Stimulated activated CD4-positive, alpha-beta T cell treated with anti-CD3 and anti-CD28 coated beads, Interleukin-12 subunit alpha, Interleukin-12 subunit beta, amount 100 ng/mL, for 48 hours (primary cell): ENCODE data around the gene SFMBT2.
A peak's percentile ranks its signal among the peaks of the same experiment; 100 is the strongest.
"Not testable (repeated sequence)": the region's sequence is repeated elsewhere in the genome, so short reads cannot be mapped to it uniquely, and the experiment has no call there.

Source experiments
- DNase-seq, 3 donors: peaks; one replicate each; pipeline ENCODE4 v3.0.0-alpha.2; 2020; ENCODE audit warnings: low read depth in 2 of 3, low spot score in 1 of 3

The SFMBT2 gene

DNA sequence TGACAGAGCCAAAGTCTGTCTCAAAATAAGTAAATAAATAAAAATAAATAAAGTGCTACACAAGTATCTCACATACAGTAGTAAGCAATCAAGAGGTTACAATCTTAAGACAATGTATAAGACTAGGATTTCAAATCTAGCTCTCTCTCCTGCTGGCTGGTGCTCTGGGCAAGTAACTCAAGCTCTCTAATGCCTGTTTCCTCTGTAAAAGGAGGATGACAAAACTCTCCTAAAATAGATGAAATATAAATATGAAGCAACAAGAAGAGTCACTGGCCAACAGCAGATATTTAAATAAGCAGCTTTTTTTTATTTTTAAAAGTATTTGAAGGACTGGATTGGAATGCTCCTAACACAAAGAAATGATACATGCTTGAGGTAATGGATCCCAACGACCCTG, 7.2 kb downstream of the SFMBT2 start:
- no peak for DNase-seq

DNA sequence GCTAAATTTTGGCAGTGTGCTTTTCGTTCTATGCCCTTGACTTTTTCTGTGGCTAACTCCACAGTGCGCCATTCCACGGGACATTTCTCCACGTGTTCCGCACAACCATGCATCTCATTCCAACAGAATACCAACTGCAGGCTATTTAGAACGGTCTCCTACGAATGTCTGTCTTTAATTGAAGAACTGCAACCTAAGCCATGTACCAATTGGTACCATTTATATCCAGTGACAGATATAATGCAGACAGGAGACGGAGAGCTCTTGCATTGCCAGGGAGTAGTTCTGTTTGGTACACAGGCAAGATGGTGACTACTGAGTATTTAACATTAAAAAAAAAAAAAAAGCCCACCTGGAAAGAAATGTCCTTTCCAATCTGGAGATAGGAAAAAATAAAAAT, 9.1 kb downstream of the SFMBT2 start:
- no peak for DNase-seq

DNA sequence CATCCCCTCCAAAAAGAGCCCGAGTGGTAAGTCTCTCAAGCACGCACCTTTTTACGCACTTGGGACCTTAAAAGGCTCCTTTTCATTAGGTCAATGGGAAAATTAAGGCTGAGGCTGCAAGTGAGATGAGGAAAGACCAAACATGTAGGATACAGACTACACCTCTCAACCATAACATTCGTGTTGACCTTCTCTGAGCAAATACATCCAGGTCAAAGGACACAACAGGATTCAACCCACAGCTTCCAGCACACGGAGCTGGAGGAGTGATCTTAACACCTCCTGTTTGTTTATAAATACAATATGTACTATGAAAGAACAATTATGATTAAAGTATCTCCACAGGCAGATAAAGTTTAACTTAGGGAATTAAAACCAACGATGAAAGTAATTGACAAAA, 9.7 kb downstream of the SFMBT2 start:
- no peak for DNase-seq

- DNase-seq: no peak
Measured at GRCh38 chr10:7400068-7400715, 10.6 kb downstream of the SFMBT2 start.

GRCh38 chr10:7399533-7399932, 11.3 kb downstream of the SFMBT2 start:
- DNase-seq: no peak

GRCh38 chr10:7397049-7398035, 13.5 kb downstream of the SFMBT2 start:
- peak in 1 of 3 donors; percentile 43 for DNase-seq

GRCh38 chr10:7392301-7392700, 18.5 kb downstream of the SFMBT2 start:
- not testable (repeated sequence) for DNase-seq

- DNase-seq: no peak
Measured at GRCh38 chr10:7391748-7392147, 19.1 kb downstream of the SFMBT2 start.

DNA sequence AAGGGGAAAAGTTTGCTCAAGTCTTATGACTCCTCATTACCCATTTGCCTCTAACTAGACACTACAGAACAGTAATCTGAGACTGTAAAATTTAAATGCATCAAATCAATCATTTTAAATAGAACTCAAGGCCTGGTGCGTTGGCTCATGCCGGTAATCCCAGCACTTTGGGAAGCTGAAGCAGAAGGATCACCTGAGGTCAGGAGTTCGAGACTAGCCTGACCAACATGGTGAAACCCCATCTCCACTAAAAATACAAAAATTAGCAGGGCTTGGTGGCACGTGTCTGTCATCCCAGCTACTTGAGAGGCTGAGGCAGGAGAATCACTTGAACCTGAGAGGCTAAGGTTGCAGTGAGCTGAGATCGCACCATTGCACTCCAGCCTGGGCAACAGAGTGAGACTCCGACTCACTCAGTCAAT, 20.1 kb downstream of the SFMBT2 start:
- not testable (repeated sequence) for DNase-seq

DNA sequence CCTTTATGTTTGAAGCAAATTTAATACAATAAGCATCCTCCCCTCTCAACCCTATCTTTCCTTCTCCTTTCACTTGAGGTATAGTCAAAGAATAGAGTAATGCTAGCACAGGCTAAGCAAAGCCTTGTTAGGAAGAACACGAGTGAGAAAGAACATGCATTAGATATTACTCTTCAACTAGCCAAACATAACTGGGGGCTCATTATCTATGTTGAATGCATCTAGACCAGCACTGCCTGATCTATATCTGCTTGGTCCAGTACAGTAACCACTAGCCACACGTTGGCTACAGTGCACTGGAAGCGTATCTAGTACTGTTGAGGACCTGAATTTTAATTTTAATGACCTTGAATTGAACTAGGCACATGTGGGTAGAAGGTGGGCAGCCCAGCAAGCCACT, 21.0 kb downstream of the SFMBT2 start:
- no peak for DNase-seq

GRCh38 chr10:7389346-7389745, 21.5 kb downstream of the SFMBT2 start:
- DNase-seq: no peak

DNA sequence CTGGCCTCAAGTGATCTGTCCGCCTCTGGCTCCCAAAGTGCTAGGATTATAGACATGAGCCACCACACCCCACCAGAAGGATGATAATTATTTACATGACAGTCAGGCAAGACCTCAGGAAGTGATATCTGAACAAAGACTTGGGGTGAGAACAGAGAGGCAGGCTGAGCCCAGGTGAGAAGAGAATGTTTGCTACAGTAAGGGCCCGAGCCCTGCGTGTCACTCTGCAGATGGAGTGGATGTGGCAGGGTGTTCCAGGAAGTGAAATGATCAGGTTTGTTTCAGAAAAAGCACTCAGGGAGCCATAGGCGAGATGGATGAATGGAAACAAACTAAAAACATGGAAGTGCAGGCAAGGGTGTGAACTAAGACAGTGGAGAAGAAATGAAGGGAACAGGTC, 22.2 kb downstream of the SFMBT2 start:
- no peak for DNase-seq

- DNase-seq: not testable (repeated sequence)
Measured at GRCh38 chr10:7388149-7388548, 22.7 kb downstream of the SFMBT2 start.

GRCh38 chr10:7385114-7385513, 25.7 kb downstream of the SFMBT2 start:
- no peak for DNase-seq

GRCh38 chr10:7383442-7383841, 27.4 kb downstream of the SFMBT2 start:
- no peak for DNase-seq

DNA sequence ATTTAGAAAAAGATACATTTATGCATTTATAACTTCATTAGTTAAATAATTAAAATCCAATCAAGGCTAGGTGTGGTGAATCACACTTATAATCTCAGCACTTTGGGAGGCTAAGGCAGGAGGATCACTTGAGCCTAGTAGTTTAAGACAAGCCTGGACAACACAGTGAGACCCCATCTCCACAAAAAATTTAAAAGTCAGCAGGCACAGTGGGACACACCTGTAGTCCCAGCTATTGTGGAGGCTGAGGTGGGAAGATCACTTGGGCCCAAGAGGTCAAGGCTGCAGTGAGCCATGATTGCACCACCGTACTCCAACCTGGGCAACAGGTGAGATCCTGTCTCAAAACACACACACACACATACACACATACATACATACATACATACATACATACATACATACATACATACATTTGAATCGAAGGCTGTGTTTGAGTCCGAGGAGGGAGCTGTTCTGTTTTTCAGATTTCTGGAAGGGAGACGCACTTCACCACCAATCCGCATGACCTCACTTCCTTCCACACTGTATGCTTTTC, 30.1 kb downstream of the SFMBT2 start:
- no peak for DNase-seq

DNA sequence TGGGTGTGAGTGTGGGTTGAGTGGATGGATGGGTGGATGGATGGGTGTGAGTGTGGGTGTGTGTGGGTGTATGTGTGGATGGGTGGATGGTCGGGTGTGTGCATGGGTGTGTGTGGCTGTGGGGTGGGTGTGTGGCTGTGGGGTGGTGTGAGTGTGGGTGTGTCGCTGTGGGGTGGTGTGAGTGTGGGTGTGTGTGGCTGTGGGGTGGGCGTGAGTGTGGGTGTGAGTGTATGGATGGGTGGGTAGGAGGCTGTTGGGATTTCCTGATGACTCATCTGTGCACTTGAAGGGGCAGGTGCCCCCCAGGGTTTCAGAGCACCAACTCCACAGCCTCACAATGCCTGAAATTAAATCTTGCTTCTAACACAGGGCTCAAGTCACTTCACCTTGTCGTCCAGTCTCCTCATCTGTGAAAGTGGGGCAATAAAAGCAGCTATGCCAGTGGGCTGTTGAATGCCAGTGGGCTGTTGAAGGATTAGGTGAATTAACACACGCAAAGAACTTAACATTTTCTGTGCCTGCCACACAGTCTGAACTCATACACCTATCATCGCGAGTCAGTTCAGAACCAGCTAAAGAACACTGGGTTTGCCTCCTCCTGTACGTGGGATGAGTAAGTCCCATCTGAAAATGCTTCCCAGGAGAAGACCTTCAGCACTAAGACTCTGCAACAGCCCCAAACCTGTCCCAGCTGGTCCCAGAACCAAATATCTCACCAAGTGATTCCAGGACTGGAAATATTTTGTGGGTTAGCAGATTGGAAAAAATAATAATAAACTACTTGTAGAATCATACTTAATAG, 32.0 kb downstream of the SFMBT2 start:
- no peak for DNase-seq

GRCh38 chr10:7377614-7378248, 33.1 kb downstream of the SFMBT2 start:
- no peak for DNase-seq

- DNase-seq: no peak
Measured at GRCh38 chr10:7374795-7375194, 36.0 kb downstream of the SFMBT2 start.

GRCh38 chr10:7373039-7373438, 37.8 kb downstream of the SFMBT2 start:
- no peak for DNase-seq

- DNase-seq: no peak
Measured at GRCh38 chr10:7372504-7372903, 38.3 kb downstream of the SFMBT2 start.
